ENCODE data around the gene NLGN2. TPM values are rescaled to one million over a fixed set of nuclear protein-coding genes. Genes with fewer than 3 reads are reported as not detected.

NLGN2 gene
- total and polyA plus RNA-seq, 7 donors, result 0.60 to 18.8 (median 7.6) TPM

GRCh38 chr17:7468804-7469389, 61.3 kb downstream of the NLGN2 start:
- Histone ChIP-seq H3K36me3 (peaks cover 7 to 29% (median 14%) of the 10 kb centered on the region in 4 donors), H3K4me3 (no peak overlapping the region), H3K4me1 (peaks cover 0 to 68% (median 36%) of the 10 kb centered on the region in 4 donors), H3K27me3 (no peaks in the 10 kb centered on the region), H3K27ac (no peak overlapping the region), H3K9me3 (no peaks in the 10 kb centered on the region)
- intact Hi-C loops (cut with DNase I), result no loop called here
- TF ChIP-seq, protein P1, sequence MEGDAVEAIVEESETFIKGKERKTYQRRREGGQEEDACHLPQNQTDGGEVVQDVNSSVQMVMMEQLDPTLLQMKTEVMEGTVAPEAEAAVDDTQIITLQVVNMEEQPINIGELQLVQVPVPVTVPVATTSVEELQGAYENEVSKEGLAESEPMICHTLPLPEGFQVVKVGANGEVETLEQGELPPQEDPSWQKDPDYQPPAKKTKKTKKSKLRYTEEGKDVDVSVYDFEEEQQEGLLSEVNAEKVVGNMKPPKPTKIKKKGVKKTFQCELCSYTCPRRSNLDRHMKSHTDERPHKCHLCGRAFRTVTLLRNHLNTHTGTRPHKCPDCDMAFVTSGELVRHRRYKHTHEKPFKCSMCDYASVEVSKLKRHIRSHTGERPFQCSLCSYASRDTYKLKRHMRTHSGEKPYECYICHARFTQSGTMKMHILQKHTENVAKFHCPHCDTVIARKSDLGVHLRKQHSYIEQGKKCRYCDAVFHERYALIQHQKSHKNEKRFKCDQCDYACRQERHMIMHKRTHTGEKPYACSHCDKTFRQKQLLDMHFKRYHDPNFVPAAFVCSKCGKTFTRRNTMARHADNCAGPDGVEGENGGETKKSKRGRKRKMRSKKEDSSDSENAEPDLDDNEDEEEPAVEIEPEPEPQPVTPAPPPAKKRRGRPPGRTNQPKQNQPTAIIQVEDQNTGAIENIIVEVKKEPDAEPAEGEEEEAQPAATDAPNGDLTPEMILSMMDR (IDR thresholded peaks at IDR 0.05), result no peak
- no peak for TF ChIP-seq POLR2AphosphoS5 (IDR thresholded peaks at IDR 0.05)
- TF ChIP-seq POLR2A (IDR thresholded peaks at IDR 0.05), result no peak
- TF ChIP-seq EP300 (IDR thresholded peaks at IDR 0.05), result no peak
- WGBS, 2 donors, result 78 to 85% methylated on average over 12 of the region's 12 CpGs
- no peak for DNase-seq

Other genes starting within 250 kb of the NLGN2 start
Only the 30 nearest of the 39 such genes appear.
- 10 to 100 TPM; 36.4 to 56.2 (median 41.8) TPM for gene DVL2, start 173.3 kb upstream of the NLGN2 start, total RNA-seq
- gene DVL2, start 173.3 kb upstream of the NLGN2 start, polyA plus RNA-seq, result 10 to 100 TPM; 12.0 to 30.7 (median 13.2) TPM
- 10 to 100 TPM; 23.1 to 45.4 (median 35.4) TPM for gene PHF23, start 168.4 kb upstream of the NLGN2 start, total RNA-seq
- 10 to 100 TPM; 40.7 to 45.6 (median 45.1) TPM for gene PHF23, start 168.4 kb upstream of the NLGN2 start, polyA plus RNA-seq
- 100 to 1,000 TPM; 147 to 645 (median 552) TPM for gene GABARAP, start 165.4 kb upstream of the NLGN2 start, total RNA-seq
- gene GABARAP, start 165.4 kb upstream of the NLGN2 start, polyA plus RNA-seq, result 1,000 to 10,000 TPM in 2 of 3 donors, 100 to 1,000 TPM in 1; 572 to 1,215 (median 1,036) TPM
- gene CTDNEP1, start 156.1 kb upstream of the NLGN2 start, total RNA-seq, result 10 to 100 TPM; 43.9 to 76.4 (median 53.0) TPM
- gene CTDNEP1, start 156.1 kb upstream of the NLGN2 start, polyA plus RNA-seq, result 100 to 1,000 TPM in 1 of 3 donors, 10 to 100 TPM in 2; 80.2 to 110 (median 82.9) TPM
- gene ELP5, start 155.6 kb upstream of the NLGN2 start, total RNA-seq, result 10 to 100 TPM; 28.4 to 40.0 (median 34.2) TPM
- gene ELP5, start 155.6 kb upstream of the NLGN2 start, polyA plus RNA-seq, result 10 to 100 TPM; 32.4 to 70.9 (median 42.9) TPM
- gene CLDN7, start 145.4 kb upstream of the NLGN2 start, total RNA-seq, result 1 to 10 TPM in 3 of 4 donors, not detected in 1; 1.1 to 2.6 (median 1.9) TPM
- 100 to 1,000 TPM; 181 to 963 (median 332) TPM for gene CLDN7, start 145.4 kb upstream of the NLGN2 start, polyA plus RNA-seq
- gene SLC2A4, start 126.1 kb upstream of the NLGN2 start, total RNA-seq, result 100 to 1,000 TPM in 2 of 4 donors, 10 to 100 TPM in 2; 72.9 to 127 (median 94.7) TPM
- gene SLC2A4, start 126.1 kb upstream of the NLGN2 start, polyA plus RNA-seq, result 1 to 10 TPM in 2 of 3 donors, under 1 TPM in 1; 0.60 to 7.9 (median 2.8) TPM
- 1 to 10 TPM in 3 of 4 donors, under 1 TPM in 1; 0.28 to 2.5 (median 1.5) TPM for gene YBX2, start 113.2 kb upstream of the NLGN2 start, total RNA-seq
- gene YBX2, start 113.2 kb upstream of the NLGN2 start, polyA plus RNA-seq, result 10 to 100 TPM in 2 of 3 donors, 1 to 10 TPM in 1; 4.8 to 37.6 (median 20.1) TPM
- gene EIF5A, start 100.2 kb upstream of the NLGN2 start, total RNA-seq, result 100 to 1,000 TPM; 104 to 156 (median 125) TPM
- 100 to 1,000 TPM; 315 to 603 (median 403) TPM for gene EIF5A, start 100.2 kb upstream of the NLGN2 start, polyA plus RNA-seq
- 100 to 1,000 TPM in 1 of 4 donors, 10 to 100 TPM in 3; 82.3 to 114 (median 85.4) TPM for gene GPS2, start 92.5 kb upstream of the NLGN2 start, total RNA-seq
- 100 to 1,000 TPM in 1 of 3 donors, 10 to 100 TPM in 2; 67.9 to 113 (median 77.2) TPM for gene GPS2, start 92.5 kb upstream of the NLGN2 start, polyA plus RNA-seq
- gene NEURL4, start 78.5 kb upstream of the NLGN2 start, total RNA-seq, result 10 to 100 TPM; 14.3 to 29.6 (median 17.6) TPM
- 10 to 100 TPM in 1 of 3 donors, 1 to 10 TPM in 2; 6.0 to 31.6 (median 6.0) TPM for gene NEURL4, start 78.5 kb upstream of the NLGN2 start, polyA plus RNA-seq
- 1 to 10 TPM; 1.1 to 3.9 (median 2.9) TPM for gene ACAP1, start 71.3 kb upstream of the NLGN2 start, total RNA-seq
- 10 to 100 TPM in 1 of 3 donors, 1 to 10 TPM in 2; 1.2 to 55.8 (median 1.4) TPM for gene ACAP1, start 71.3 kb upstream of the NLGN2 start, polyA plus RNA-seq
- 1 to 10 TPM; 4.4 to 6.4 (median 5.5) TPM for gene KCTD11, start 55.7 kb upstream of the NLGN2 start, total RNA-seq
- gene KCTD11, start 55.7 kb upstream of the NLGN2 start, polyA plus RNA-seq, result 10 to 100 TPM in 1 of 3 donors, 1 to 10 TPM in 2; 6.2 to 11.7 (median 9.0) TPM
- gene TMEM95, start 52.7 kb upstream of the NLGN2 start, total RNA-seq, result not detected
- gene TMEM95, start 52.7 kb upstream of the NLGN2 start, polyA plus RNA-seq, result not detected
- 1 to 10 TPM; 2.1 to 5.4 (median 3.4) TPM for gene TNK1, start 26.8 kb upstream of the NLGN2 start, total RNA-seq
- 10 to 100 TPM in 2 of 3 donors, 1 to 10 TPM in 1; 8.4 to 14.6 (median 10.4) TPM for gene TNK1, start 26.8 kb upstream of the NLGN2 start, polyA plus RNA-seq
- 10 to 100 TPM; 10.4 to 18.3 (median 14.2) TPM for gene PLSCR3, start 13.3 kb upstream of the NLGN2 start, total RNA-seq
- 10 to 100 TPM; 11.6 to 27.2 (median 18.0) TPM for gene PLSCR3, start 13.3 kb upstream of the NLGN2 start, polyA plus RNA-seq
- 100 to 1,000 TPM in 2 of 4 donors, 10 to 100 TPM in 2; 19.0 to 152 (median 99.7) TPM for gene TMEM256, start 3.7 kb upstream of the NLGN2 start, total RNA-seq
- gene TMEM256, start 3.7 kb upstream of the NLGN2 start, polyA plus RNA-seq, result 100 to 1,000 TPM; 150 to 357 (median 235) TPM
- gene SPEM1, start 12.5 kb downstream of the NLGN2 start, total RNA-seq, result not detected
- gene SPEM1, start 12.5 kb downstream of the NLGN2 start, polyA plus RNA-seq, result not detected
- not detected for gene SPEM2, start 17.8 kb downstream of the NLGN2 start, total RNA-seq
- not detected for gene SPEM2, start 17.8 kb downstream of the NLGN2 start, polyA plus RNA-seq
- gene SPEM3, start 21.0 kb downstream of the NLGN2 start, total RNA-seq, result not detected
- gene SPEM3, start 21.0 kb downstream of the NLGN2 start, polyA plus RNA-seq, result not detected
- gene TMEM102, start 27.6 kb downstream of the NLGN2 start, total RNA-seq, result 1 to 10 TPM; 1.2 to 2.5 (median 1.6) TPM
- 10 to 100 TPM in 1 of 3 donors, 1 to 10 TPM in 2; 6.6 to 14.5 (median 8.1) TPM for gene TMEM102, start 27.6 kb downstream of the NLGN2 start, polyA plus RNA-seq
- gene FGF11, start 31.7 kb downstream of the NLGN2 start, total RNA-seq, result under 1 TPM in 1 of 4 donors, not detected in 3; 0.36 TPM
- 1 to 10 TPM in 1 of 3 donors, under 1 TPM in 1, not detected in 1; 0.69 to 2.8 TPM for gene FGF11, start 31.7 kb downstream of the NLGN2 start, polyA plus RNA-seq
- gene CHRNB1, start 37.2 kb downstream of the NLGN2 start, total RNA-seq, result 1 to 10 TPM; 4.2 to 8.1 (median 6.5) TPM
- gene CHRNB1, start 37.2 kb downstream of the NLGN2 start, polyA plus RNA-seq, result 10 to 100 TPM in 2 of 3 donors, 1 to 10 TPM in 1; 7.2 to 13.2 (median 11.2) TPM
- 10 to 100 TPM; 42.5 to 56.5 (median 45.3) TPM for gene ZBTB4, start 71.8 kb downstream of the NLGN2 start, total RNA-seq
- gene ZBTB4, start 71.8 kb downstream of the NLGN2 start, polyA plus RNA-seq, result 10 to 100 TPM in 2 of 3 donors, 1 to 10 TPM in 1; 5.5 to 19.6 (median 12.0) TPM
- gene SLC35G6, start 73.6 kb downstream of the NLGN2 start, total RNA-seq, result not detected
- not detected for gene SLC35G6, start 73.6 kb downstream of the NLGN2 start, polyA plus RNA-seq
- gene POLR2A, start 76.5 kb downstream of the NLGN2 start, total RNA-seq, result 10 to 100 TPM; 30.1 to 43.2 (median 36.5) TPM
- gene POLR2A, start 76.5 kb downstream of the NLGN2 start, polyA plus RNA-seq, result 10 to 100 TPM in 2 of 3 donors, 1 to 10 TPM in 1; 7.2 to 51.1 (median 11.3) TPM
- gene TNFSF12, start 141.2 kb downstream of the NLGN2 start, total RNA-seq, result 100 to 1,000 TPM in 2 of 4 donors, 10 to 100 TPM in 2; 60.1 to 122 (median 91.8) TPM
- gene TNFSF12, start 141.2 kb downstream of the NLGN2 start, polyA plus RNA-seq, result 10 to 100 TPM; 18.0 to 45.0 (median 26.1) TPM
- 10 to 100 TPM; 20.2 to 41.0 (median 24.5) TPM for gene TNFSF13, start 150.9 kb downstream of the NLGN2 start, total RNA-seq
- 100 to 1,000 TPM in 1 of 3 donors, 10 to 100 TPM in 2; 15.6 to 108 (median 21.0) TPM for gene TNFSF13, start 150.9 kb downstream of the NLGN2 start, polyA plus RNA-seq
- gene SENP3, start 154.1 kb downstream of the NLGN2 start, total RNA-seq, result 10 to 100 TPM; 73.5 to 91.1 (median 81.1) TPM
- 10 to 100 TPM; 28.2 to 55.4 (median 35.6) TPM for gene SENP3, start 154.1 kb downstream of the NLGN2 start, polyA plus RNA-seq
- 10 to 100 TPM; 24.6 to 56.4 (median 37.0) TPM for gene CD68, start 171.8 kb downstream of the NLGN2 start, total RNA-seq
- 100 to 1,000 TPM in 2 of 3 donors, 10 to 100 TPM in 1; 58.3 to 161 (median 118) TPM for gene CD68, start 171.8 kb downstream of the NLGN2 start, polyA plus RNA-seq

All from sigmoid colon (tissue), 7 donors.